Activated CD4-positive, alpha-beta memory T cell treated with anti-CD3 and anti-CD28 coated beads, Interleukin-2, amount 10 ng/mL, durations not matched to agents 7 days and 5 days (primary cell): ENCODE results near the gene VIL1. TPM values are rescaled to one million over a fixed set of nuclear protein-coding genes. Genes with fewer than 3 reads are reported as not detected.

Experiments
- CTCF ChIA-PET: fragments of 350-600 bp; sonication (Branson Sonifier 250); formaldehyde crosslinking; loops from one replicate; lab custom pipeline; 2021; ENCODE audit warnings: antibody characterized with exemption, inconsistent platforms; lab: Charles Lee
- POLR2A ChIA-PET: fragments of 350-600 bp; sonication (Branson Sonifier 250); formaldehyde crosslinking; loops from one replicate; lab custom pipeline; 2021; ENCODE audit warnings: antibody characterized with exemption; lab: Charles Lee
- DNase-seq: peaks from one replicate; pipeline ENCODE4 v3.0.0-alpha.2; 2020
- H3K27ac Mint-ChIP-seq: one replicate; pipeline ENCODE4 v1.8.0; 2021; ENCODE audit warnings: mild to moderate bottlenecking, mixed read lengths
- H3K27me3 Mint-ChIP-seq: one replicate; pipeline ENCODE4 v1.8.0; 2021; ENCODE audit warnings: mixed read lengths
- H3K36me3 Mint-ChIP-seq: one replicate; pipeline ENCODE4 v1.8.0; 2021; ENCODE audit warnings: low read depth, mixed read lengths
- H3K4me1 Mint-ChIP-seq: one replicate; pipeline ENCODE4 v1.8.0; 2021; ENCODE audit warnings: mixed read lengths
- H3K4me3 Mint-ChIP-seq: one replicate; pipeline ENCODE4 v1.8.0; 2021; ENCODE audit warnings: mild to moderate bottlenecking, mixed read lengths
- H3K9me3 Mint-ChIP-seq: one replicate; pipeline ENCODE4 v1.8.0; 2021; ENCODE audit warnings: mixed read lengths
- total RNA-seq, 2 experiments: library from RNA; stranded (reverse); gene quantifications; one replicate each; pipeline ENCODE4 v1.2.3, GENCODE V29; 2021

Gene VIL1
- total RNA-seq, 2 experiments from 2014 or later = not detected

DNA sequence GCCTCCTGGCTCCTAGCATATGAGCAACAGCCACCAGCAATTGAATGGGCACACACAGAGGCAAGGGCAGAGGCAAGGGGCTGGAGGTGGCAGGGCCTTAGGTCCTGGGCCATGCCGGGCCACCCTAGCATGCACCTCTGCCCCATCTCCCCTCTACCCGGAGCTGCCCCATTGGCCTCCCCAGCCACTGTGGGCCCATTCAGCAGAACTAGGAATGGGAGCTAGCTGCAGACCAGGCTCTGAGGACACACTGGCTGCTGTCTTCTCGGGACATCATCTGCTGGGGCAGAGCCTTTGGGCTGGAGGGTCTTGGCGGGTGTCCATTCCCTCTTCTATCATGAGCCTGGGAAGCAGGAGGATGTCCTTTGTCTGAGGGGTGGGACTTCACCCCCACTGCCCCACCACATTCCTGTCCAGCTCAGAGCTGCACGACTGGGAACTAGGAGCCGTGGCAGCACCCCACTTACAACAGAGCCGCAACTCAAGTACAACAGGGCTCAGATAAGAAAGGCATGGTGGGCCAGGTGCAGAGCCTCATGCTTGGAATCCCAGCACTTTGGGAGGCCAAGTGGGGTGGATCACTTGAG, 800 bp downstream of the VIL1 start:
- POLR2A ChIA-PET = interaction anchor here (1.3 kb wide), 1 partner anchor 11 kb away, joined by 4 read pairs; no protein-coding TSS in a partner anchor
- Mint-ChIP-seq H3K27me3 (no peaks in the 10 kb centered on the region), H3K4me3 (no peak overlapping the region), H3K4me1 (no peaks in the 10 kb centered on the region), H3K27ac (no peak overlapping the region), H3K36me3 (no peaks in the 10 kb centered on the region), H3K9me3 (no peaks in the 10 kb centered on the region)
- CTCF ChIA-PET = interaction anchor here (0.6 kb wide), 1 partner anchor 126 kb away, joined by 5 read pairs; no protein-coding TSS in a partner anchor
- no peak for DNase-seq

GRCh38 chr2:218421027-218421426, 2.1 kb downstream of the VIL1 start:
- no peaks in the 10 kb centered on the region for H3K9me3 Mint-ChIP-seq

DNA sequence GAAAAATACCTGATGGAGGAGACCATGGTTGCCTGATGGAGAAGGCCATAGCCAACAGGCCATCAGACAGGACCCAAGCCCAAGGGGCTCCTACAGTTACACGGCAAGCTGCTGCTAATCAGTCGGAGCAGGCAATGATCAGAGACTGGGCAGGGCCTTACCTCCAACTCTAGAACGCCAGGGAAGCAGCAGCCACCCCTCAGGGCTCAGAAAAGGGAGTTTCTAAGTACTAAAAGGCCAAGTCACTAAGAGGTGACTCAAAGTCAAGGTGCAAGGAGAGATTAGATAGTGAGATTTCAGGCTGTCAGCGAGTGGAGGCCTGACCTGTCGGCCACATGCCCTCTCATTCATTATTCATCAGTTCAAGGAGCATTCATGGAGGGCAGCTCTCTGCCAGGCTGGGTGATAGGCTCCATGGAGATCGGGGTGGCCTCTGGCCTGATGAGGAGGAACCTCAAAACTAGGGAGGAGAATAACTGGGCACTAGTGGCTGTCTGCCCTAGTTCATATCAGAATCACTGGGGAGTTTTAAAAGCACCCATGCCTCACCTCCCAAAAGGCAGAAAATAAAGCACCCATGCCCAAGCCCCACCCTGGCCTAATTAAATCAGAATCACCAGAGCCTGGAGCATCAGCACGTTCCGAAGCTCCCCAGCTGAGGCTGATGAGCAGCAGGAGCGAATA, 3.6 kb downstream of the VIL1 start:
- no peaks in the 10 kb centered on the region for H3K4me1 Mint-ChIP-seq
- H3K27ac Mint-ChIP-seq = no peak overlapping the region
- H3K27me3 Mint-ChIP-seq = no peaks in the 10 kb centered on the region
- H3K9me3 Mint-ChIP-seq = no peaks in the 10 kb centered on the region
- no peak overlapping the region for H3K4me3 Mint-ChIP-seq
- ChIA-PET POLR2A (no interaction called here), CTCF (no interaction called here)
- DNase-seq = no peak
- H3K36me3 Mint-ChIP-seq = no peaks in the 10 kb centered on the region

More at GRCh38 chr2:218421027-218421426, 2.1 kb downstream of the VIL1 start:
- Mint-ChIP-seq H3K4me3 (no peak overlapping the region), H3K27ac (no peak overlapping the region), H3K27me3 (no peaks in the 10 kb centered on the region), H3K4me1 (no peaks in the 10 kb centered on the region), H3K36me3 (no peaks in the 10 kb centered on the region)
- ChIA-PET CTCF (interaction anchor here (0.7 to 1.8 kb wide), 2 partner anchors 45 to 1953 kb away, joined by 3 to 4 read pairs; no protein-coding TSS in a partner anchor), POLR2A (no interaction called here)
- no peak for DNase-seq

DNA sequence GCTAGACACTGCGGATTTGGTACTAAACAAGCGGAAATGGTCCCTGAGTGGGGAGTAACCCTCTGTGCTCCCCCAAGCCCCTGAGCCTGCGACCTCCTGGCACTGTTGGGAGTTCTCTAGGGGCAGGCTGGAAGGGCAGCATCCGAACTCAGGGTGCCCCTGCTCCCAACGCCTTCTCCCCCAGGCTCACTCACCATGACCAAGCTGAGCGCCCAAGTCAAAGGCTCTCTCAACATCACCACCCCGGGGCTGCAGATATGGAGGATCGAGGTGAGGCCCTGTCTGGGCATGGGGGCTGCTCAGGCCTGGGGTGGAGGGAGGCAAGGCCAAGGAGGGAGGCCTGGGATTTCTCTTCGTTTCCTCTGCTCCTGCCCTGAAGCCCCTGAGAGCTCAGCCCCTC, 4.7 kb downstream of the VIL1 start:
- Mint-ChIP-seq H3K9me3 (no peaks in the 10 kb centered on the region), H3K27me3 (no peaks in the 10 kb centered on the region), H3K36me3 (no peaks in the 10 kb centered on the region), H3K27ac (no peak overlapping the region), H3K4me3 (no peak overlapping the region), H3K4me1 (no peaks in the 10 kb centered on the region)
- ChIA-PET CTCF (no interaction called here), POLR2A (no interaction called here)
- DNase-seq = no peak

GRCh38 chr2:218425531-218425930, 6.6 kb downstream of the VIL1 start:
- CTCF ChIA-PET = interaction anchor here (1.0 kb wide), 1 partner anchor 123 kb away, joined by 3 read pairs; no protein-coding TSS in a partner anchor
- Mint-ChIP-seq H3K36me3 (no peaks in the 10 kb centered on the region), H3K27ac (no peak overlapping the region), H3K27me3 (no peaks in the 10 kb centered on the region), H3K4me1 (peaks cover 9% of the 10 kb centered on the region), H3K9me3 (no peaks in the 10 kb centered on the region), H3K4me3 (no peak overlapping the region)
- no peak for DNase-seq
- POLR2A ChIA-PET = interaction anchor here (1.0 to 1.4 kb wide), 2 partner anchors 19 to 169 kb away, joined by 3 to 4 read pairs; no protein-coding TSS in a partner anchor

- H3K4me1 Mint-ChIP-seq = peaks cover 13% of the 10 kb centered on the region
- DNase-seq = no peak
- no peak overlapping the region for H3K4me3 Mint-ChIP-seq
- no peak overlapping the region for H3K27ac Mint-ChIP-seq
- CTCF ChIA-PET = no interaction called here
- no peaks in the 10 kb centered on the region for H3K9me3 Mint-ChIP-seq
- peaks cover 5% of the 10 kb centered on the region for H3K27me3 Mint-ChIP-seq
- POLR2A ChIA-PET = no interaction called here
- no peaks in the 10 kb centered on the region for H3K36me3 Mint-ChIP-seq
These were observed 8.8 kb downstream of the VIL1 start for GRCh38 chr2:218427741-218428140.

- Mint-ChIP-seq H3K36me3 (no peaks in the 10 kb centered on the region), H3K27me3 (peaks cover 5% of the 10 kb centered on the region), H3K9me3 (no peaks in the 10 kb centered on the region), H3K27ac (no peak overlapping the region), H3K4me3 (no peak overlapping the region), H3K4me1 (peaks cover 13% of the 10 kb centered on the region)
- POLR2A ChIA-PET = no interaction called here
- CTCF ChIA-PET = no interaction called here
- no peak for DNase-seq
These were observed 10.1 kb downstream of the VIL1 start for GRCh38 chr2:218428846-218429558.

- Mint-ChIP-seq H3K27me3 (peaks cover 5% of the 10 kb centered on the region), H3K4me1 (peaks cover 13% of the 10 kb centered on the region), H3K9me3 (no peaks in the 10 kb centered on the region), H3K36me3 (no peaks in the 10 kb centered on the region), H3K4me3 (no peak overlapping the region), H3K27ac (no peak overlapping the region)
- ChIA-PET POLR2A (no interaction called here), CTCF (no interaction called here)
- no peak for DNase-seq
These were observed 11.2 kb downstream of the VIL1 start for GRCh38 chr2:218429911-218430692.

DNA sequence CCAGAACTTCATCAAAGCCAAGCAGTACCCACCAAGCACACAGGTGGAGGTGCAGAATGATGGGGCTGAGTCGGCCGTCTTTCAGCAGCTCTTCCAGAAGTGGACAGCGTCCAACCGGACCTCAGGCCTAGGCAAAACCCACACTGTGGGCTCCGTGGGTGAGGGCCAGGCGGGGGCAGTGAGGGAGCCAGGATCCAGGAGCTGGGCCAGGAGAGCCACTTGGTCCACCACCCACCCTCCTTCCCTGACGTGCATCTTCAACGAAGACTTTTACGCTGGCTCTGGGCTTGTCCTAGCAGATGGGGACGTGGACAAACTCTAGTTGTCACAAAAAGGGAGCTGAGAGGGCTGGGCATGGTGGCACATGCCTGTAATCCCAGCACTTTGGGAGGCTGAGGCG, 11.8 kb downstream of the VIL1 start:
- H3K9me3 Mint-ChIP-seq = no peaks in the 10 kb centered on the region
- no peak for DNase-seq
- ChIA-PET POLR2A (interaction anchor here (1.6 kb wide), 1 partner anchor 24 kb away, joined by 5 read pairs; no protein-coding TSS in a partner anchor), CTCF (interaction anchor here (0.6 to 1.0 kb wide), 2 partner anchors 23 to 164 kb away, joined by 3 read pairs; no protein-coding TSS in a partner anchor)
- H3K36me3 Mint-ChIP-seq = no peaks in the 10 kb centered on the region
- H3K4me3 Mint-ChIP-seq = no peak overlapping the region
- H3K27me3 Mint-ChIP-seq = peaks cover 5% of the 10 kb centered on the region
- no peak overlapping the region for H3K27ac Mint-ChIP-seq
- H3K4me1 Mint-ChIP-seq = peaks cover 13% of the 10 kb centered on the region

DNA sequence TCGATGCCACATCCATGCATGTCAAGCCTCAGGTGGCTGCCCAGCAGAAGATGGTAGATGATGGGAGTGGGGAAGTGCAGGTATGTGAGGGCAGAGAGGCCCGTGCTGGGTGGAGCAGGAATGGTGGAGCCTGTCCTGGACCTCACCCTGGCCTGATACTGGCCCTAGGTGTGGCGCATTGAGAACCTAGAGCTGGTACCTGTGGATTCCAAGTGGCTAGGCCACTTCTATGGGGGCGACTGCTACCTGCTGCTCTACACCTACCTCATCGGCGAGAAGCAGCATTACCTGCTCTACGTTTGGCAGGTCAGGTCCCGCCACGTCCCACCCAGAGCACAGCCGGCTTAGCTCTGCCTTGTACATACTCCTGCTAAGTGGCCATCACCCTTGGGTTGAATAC, 13.0 kb downstream of the VIL1 start:
- POLR2A ChIA-PET = interaction anchor here (1.6 kb wide), 1 partner anchor 25 kb away, joined by 5 read pairs; no protein-coding TSS in a partner anchor
- Mint-ChIP-seq H3K27ac (no peak overlapping the region), H3K27me3 (peaks cover 5% of the 10 kb centered on the region), H3K9me3 (no peaks in the 10 kb centered on the region), H3K4me3 (no peak overlapping the region), H3K4me1 (peaks cover 13% of the 10 kb centered on the region), H3K36me3 (no peaks in the 10 kb centered on the region)
- CTCF ChIA-PET = interaction anchor here (0.7 to 1.0 kb wide), 2 partner anchors 10 to 163 kb away, joined by 3 to 4 read pairs; no protein-coding TSS in a partner anchor
- DNase-seq = no peak

DNA sequence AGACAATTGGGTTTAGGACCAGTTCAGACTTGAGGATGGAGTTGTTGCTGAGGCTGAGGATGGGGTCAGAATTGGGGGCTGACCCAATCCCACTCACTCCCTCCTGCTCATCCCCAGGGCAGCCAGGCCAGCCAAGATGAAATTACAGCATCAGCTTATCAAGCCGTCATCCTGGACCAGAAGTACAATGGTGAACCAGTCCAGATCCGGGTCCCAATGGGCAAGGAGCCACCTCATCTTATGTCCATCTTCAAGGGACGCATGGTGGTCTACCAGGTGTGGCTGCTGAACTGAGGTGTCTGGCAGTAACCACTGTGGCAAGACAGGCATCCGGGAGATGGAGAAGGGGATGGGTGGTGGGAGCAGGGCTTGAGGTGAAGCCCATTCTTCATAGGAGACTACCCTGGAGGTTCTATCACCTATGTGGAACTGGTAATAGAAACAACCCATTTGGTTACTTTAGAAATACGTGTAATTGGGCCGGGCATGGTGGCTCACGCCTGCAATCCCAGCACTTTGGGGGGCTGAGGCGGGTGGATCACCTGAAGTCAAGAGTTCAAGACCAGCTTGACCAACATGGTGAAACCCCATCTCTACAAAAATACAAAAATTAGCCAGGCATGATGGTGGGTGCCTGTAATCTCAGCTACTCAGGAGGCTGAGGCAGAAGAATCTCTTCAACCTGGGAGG, 13.9 kb downstream of the VIL1 start:
- H3K36me3 Mint-ChIP-seq = no peaks in the 10 kb centered on the region
- ChIA-PET POLR2A (interaction anchor here (1.6 kb wide), 1 partner anchor 26 kb away, joined by 5 read pairs; no protein-coding TSS in a partner anchor), CTCF (no interaction called here)
- H3K9me3 Mint-ChIP-seq = no peaks in the 10 kb centered on the region
- no peak overlapping the region for H3K4me3 Mint-ChIP-seq
- no peak for DNase-seq
- H3K27ac Mint-ChIP-seq = no peak overlapping the region
- peaks cover 5% of the 10 kb centered on the region for H3K27me3 Mint-ChIP-seq
- peaks cover 13% of the 10 kb centered on the region for H3K4me1 Mint-ChIP-seq

GRCh38 chr2:218434456-218434855, 15.5 kb downstream of the VIL1 start:
- Mint-ChIP-seq H3K27me3 (peaks cover 5% of the 10 kb centered on the region), H3K4me1 (peaks cover 13% of the 10 kb centered on the region), H3K9me3 (no peaks in the 10 kb centered on the region), H3K4me3 (no peak overlapping the region), H3K36me3 (no peaks in the 10 kb centered on the region), H3K27ac (no peak overlapping the region)
- ChIA-PET CTCF (interaction anchor here (0.7 kb wide), 1 partner anchor 19 kb away, joined by 3 read pairs; no protein-coding TSS in a partner anchor), POLR2A (no interaction called here)
- DNase-seq = no peak
